Fibroblast of the aortic adventitia (primary cell): Measurements from ENCODE around the gene TSPAN13. TPM values are rescaled to one million over a fixed set of nuclear protein-coding genes. Genes with fewer than 3 reads are reported as not detected.

Experiments used
- DNase-seq: peaks from one replicate; pipeline ENCODE4 v3.0.0-alpha.2; 2010; ENCODE audit warnings: low read depth
- H3K4me3 ChIP-seq: 2 replicates; pipeline ENCODE4 v1.5.1; 2011; ENCODE audit warnings: low read depth, mild to moderate bottlenecking, control low read depth, low read length, moderate library complexity
- total RNA-seq: library from RNA; depleted of rRNA; stranded (reverse); fragments of >200 nt; gene quantifications from 2 replicates; pipeline ENCODE4 v1.2.3, GENCODE V29; 2012; ENCODE audit warnings: low replicate concordance
- TF ChIP-seq, protein P1 (sequence below): IDR thresholded peaks from 2 replicates; pipeline ENCODE4 v1.5.1; 2011; ENCODE audit warnings: mild to moderate bottlenecking, low read length, control low read depth, inconsistent platforms; ENCODE audit not compliant: insufficient read depth

TSPAN13 gene
- total RNA-seq: 4.3 TPM in 1 of 2 replicates, not detected in the other

DNA sequence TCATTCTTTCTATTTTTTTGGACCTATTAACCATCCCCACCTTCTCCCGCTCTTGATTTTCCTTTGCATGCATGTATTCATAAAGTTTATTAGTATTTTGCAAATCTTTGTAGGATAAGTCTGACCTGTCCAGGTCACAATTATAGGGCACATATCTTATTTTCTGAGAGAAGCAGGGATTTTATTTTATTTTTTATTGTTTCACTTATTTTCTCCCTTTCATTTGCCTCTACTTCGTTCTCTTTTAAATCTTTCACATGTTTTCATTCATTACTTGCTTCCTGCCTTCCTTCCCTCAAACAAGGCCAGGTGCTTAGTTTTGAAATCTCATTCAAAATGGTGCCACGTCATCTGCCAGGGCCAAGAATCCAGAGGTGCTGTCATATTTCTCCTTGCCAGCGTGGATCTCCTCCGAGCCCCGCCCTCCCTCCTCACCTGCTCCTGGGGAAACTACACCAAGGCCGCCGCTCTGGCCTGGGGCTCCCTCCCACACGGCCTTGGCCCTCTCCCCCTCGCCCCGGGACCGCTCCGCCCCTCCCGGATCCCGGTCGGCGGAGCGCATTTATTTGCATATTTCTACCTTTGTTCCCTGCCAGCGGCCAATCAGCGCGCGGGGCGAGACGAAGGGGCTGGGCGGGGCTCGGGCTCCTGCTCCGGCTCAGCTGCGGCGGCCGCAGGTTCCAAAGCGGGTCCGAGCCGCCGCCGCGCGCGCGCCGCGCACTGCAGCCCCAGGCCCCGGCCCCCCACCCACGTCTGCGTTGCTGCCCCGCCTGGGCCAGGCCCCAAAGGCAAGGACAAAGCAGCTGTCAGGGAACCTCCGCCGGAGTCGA is at the start of gene TSPAN13:
Gene TSPAN13 (plus strand): TSS at position 654 of the 830 bp plus-strand sequence. CDS start 213 bp downstream, outside the sequence.
- TF ChIP-seq, protein P1, sequence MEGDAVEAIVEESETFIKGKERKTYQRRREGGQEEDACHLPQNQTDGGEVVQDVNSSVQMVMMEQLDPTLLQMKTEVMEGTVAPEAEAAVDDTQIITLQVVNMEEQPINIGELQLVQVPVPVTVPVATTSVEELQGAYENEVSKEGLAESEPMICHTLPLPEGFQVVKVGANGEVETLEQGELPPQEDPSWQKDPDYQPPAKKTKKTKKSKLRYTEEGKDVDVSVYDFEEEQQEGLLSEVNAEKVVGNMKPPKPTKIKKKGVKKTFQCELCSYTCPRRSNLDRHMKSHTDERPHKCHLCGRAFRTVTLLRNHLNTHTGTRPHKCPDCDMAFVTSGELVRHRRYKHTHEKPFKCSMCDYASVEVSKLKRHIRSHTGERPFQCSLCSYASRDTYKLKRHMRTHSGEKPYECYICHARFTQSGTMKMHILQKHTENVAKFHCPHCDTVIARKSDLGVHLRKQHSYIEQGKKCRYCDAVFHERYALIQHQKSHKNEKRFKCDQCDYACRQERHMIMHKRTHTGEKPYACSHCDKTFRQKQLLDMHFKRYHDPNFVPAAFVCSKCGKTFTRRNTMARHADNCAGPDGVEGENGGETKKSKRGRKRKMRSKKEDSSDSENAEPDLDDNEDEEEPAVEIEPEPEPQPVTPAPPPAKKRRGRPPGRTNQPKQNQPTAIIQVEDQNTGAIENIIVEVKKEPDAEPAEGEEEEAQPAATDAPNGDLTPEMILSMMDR: no peak
- no peak for DNase-seq
- peak within 1 kb of the TSS; percentile 72 for H3K4me3 ChIP-seq

DNA sequence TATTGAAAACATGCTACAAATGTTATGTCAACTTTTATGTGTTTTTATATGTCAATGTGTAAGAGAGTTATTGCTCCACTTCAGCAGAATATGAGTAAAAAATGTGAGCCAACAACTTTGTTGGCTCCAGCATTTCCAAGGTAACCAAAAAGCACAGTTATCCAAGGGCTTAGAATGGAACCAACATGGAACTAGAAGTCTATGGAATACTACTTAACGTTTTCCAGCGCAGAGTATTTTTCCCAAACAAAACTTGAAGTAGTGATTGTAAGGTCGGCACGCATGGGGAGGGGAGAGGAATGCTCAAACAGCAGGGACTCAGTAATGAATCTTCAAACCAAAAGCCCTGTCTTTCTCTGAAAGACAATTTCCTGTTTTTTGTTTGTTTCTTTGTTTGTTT is 45.0 kb upstream of the TSPAN13 start:
- peak; percentile 36 for DNase-seq
- TF ChIP-seq, protein P1: no peak
- no peak overlapping the region for H3K4me3 ChIP-seq

DNA sequence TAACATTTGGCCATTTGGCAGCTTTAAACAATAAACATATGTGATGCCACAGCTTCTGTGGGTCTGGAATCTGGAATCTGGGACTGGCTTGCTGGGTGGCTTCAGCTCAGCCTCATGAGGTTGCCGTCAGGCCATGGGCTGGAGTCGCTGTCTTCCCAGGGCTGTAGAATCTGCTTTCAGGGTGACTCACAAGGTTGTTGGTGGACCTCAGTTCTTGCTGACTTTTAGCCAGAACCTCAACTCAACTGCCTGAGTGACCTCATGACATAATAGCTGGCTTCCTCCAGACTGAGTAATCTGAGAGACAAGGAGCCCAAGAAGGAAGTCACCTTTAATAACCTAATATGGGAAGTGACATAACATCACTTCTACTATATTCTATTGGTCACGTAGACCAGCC is 44.6 kb upstream of the TSPAN13 start:
- TF ChIP-seq, protein P1: no peak
- peak; percentile 88 for DNase-seq
- H3K4me3 ChIP-seq: no peak overlapping the region

DNA sequence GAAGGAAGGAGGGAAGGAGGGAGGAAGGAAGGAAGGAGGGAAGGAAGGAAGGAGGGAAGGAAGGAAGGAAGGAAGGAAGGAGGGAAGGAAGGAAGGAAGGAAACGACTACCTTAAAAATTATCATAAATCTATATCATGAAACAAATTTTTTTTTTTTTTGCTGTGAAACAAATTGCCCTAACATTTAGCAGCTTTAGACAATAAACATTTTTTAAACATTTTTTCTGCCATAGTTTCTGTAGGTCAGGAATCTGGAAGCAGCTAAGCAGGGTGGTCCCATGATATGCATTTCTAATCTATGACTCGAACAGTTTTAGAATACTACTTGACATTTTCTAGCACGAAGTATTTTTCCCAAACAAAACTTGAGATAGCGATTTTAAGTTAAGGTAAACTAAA is 42.9 kb upstream of the TSPAN13 start:
- TF ChIP-seq, protein P1: no peak
- H3K4me3 ChIP-seq: no peak overlapping the region
- no peak for DNase-seq

DNA sequence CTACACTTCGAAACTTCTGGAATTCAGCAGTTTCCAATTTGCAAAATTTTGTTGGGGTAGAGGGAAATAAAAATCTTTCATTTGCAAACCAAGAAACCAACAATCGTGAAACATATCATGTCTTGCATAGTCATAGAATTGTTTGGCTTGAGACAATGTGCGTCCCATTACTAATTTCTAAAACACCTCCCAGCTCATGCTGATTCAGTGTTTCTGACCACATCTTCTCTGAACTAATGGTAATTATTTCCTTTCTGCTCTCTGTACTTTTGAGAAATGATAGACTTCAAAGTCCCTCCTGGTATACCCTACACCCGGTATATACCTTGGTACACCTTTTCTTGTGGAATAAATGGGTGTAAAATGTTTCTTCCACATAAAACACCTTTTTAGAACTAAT is 41.8 kb upstream of the TSPAN13 start:
- peak; percentile 26 for DNase-seq
- H3K4me3 ChIP-seq: no peak overlapping the region
- TF ChIP-seq, protein P1: no peak

DNA sequence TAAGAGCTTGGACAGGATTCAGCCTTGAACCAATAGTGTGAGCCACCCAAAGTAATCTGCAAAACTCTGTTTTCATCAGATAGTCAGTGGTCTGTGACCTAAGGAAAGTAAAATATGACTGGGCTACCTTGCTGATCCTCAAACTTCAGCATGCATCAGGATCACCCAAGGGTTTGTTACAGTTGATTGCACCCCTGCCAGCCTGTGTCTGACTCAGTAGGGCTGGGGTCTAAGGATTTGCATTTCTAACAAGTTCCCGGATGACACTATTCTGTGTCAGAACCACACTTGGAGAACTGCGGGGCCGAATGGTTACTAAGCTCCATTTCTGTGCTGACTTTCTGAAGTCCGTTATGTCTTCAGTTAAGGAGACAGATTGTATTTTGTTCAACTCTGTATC is 40.6 kb upstream of the TSPAN13 start:
- H3K4me3 ChIP-seq: no peak overlapping the region
- TF ChIP-seq, protein P1: no peak
- DNase-seq: no peak
